HG02852 (cell line): Measurements from ENCODE around the gene GLT6D1.
"Not testable (repeated sequence)": the region's sequence is repeated elsewhere in the genome, so short reads cannot be mapped to it uniquely, and the experiment has no call there.

Experiments
- ATAC-seq: cut with Tn5 transposase; IDR thresholded peaks from one replicate; pipeline ENCODE4 v1.9.1; 2021; ENCODE audit warnings: mild to moderate bottlenecking, moderate library complexity; ENCODE audit not compliant: unreplicated experiment

GLT6D1 gene

GRCh38 chr9:135665795-135666189 lies 26.5 kb upstream of the GLT6D1 start:
- no peak for ATAC-seq

- ATAC-seq = no peak
Measured at GRCh38 chr9:135664801-135665794, 25.8 kb upstream of the GLT6D1 start.

- ATAC-seq = no peak
Measured at GRCh38 chr9:135664266-135664665, 24.9 kb upstream of the GLT6D1 start.

GRCh38 chr9:135663857-135664256 lies 24.5 kb upstream of the GLT6D1 start:
- no peak for ATAC-seq

- ATAC-seq = no peak
Measured at GRCh38 chr9:135663451-135663770, 24.1 kb upstream of the GLT6D1 start.

GRCh38 chr9:135662758-135663450 lies 23.6 kb upstream of the GLT6D1 start, which contains the start of gene LCN9:
Gene LCN9 (plus strand): TSS chr9:135663309. CDS start chr9:135663322, 13 bp downstream.
- no peak for ATAC-seq

GRCh38 chr9:135661816-135662560 lies 22.6 kb upstream of the GLT6D1 start:
- no peak for ATAC-seq

- ATAC-seq = no peak
Measured at GRCh38 chr9:135660407-135660806, 21.1 kb upstream of the GLT6D1 start.

- no peak for ATAC-seq
Measured at GRCh38 chr9:135659252-135659651, 19.9 kb upstream of the GLT6D1 start.

- ATAC-seq = no peak
Measured at GRCh38 chr9:135657416-135657815, 18.1 kb upstream of the GLT6D1 start.

GRCh38 chr9:135655317-135655716 lies 16.0 kb upstream of the GLT6D1 start:
- ATAC-seq = no peak

GRCh38 chr9:135650408-135650807 lies 11.1 kb upstream of the GLT6D1 start:
- ATAC-seq = no peak

GRCh38 chr9:135649508-135649907 lies 10.2 kb upstream of the GLT6D1 start:
- no peak for ATAC-seq

- no peak for ATAC-seq
Measured at GRCh38 chr9:135648494-135649410, 9.4 kb upstream of the GLT6D1 start.

GRCh38 chr9:135647884-135648283 lies 8.5 kb upstream of the GLT6D1 start:
- ATAC-seq = no peak

- ATAC-seq = no peak
Measured at GRCh38 chr9:135644631-135645218, 5.4 kb upstream of the GLT6D1 start.

GRCh38 chr9:135641745-135642144 lies 2.4 kb upstream of the GLT6D1 start:
- no peak for ATAC-seq

- no peak for ATAC-seq
Measured at GRCh38 chr9:135641047-135641446, 1.7 kb upstream of the GLT6D1 start.

- ATAC-seq = not testable (repeated sequence)
Measured at GRCh38 chr9:135636930-135637530, 2.3 kb downstream of the GLT6D1 start.
